K562 (cell line): ENCODE results near the gene TRAPPC2L. TPM values are rescaled to one million over a fixed set of nuclear protein-coding genes. Genes with fewer than 3 reads are reported as not detected.

ENCODE experiments used
- ATAC-seq: fragments of 200-7000 bp; cut with Tn5 transposase; 3 replicates; pipeline ENCODE4 v1.9.1; 2020; ENCODE audit warnings: moderate library complexity
- BruUV-seq: library from RNA; stranded (reverse); fragments of 400-500 nt; replicated peaks from 2 replicates; lab custom pipeline; 2021; lab: Mats Ljungman, UMichigan
- CTCF ChIA-PET: fragments of 300-600 bp; formaldehyde crosslinking; extraction: SDS; loops from one replicate; lab custom pipeline; 2021; ENCODE audit warnings: low intra/inter-chr PET ratio; lab: Yijun Ruan, JAX
- POLR2A ChIA-PET: fragments of 300-600, 350-650 bp; sonication (Branson Sonifier 250); formaldehyde crosslinking; extraction: SDS; loops from one replicate; lab custom pipeline; 2021; ENCODE audit warnings: antibody characterized with exemption, inconsistent platforms; lab: Yijun Ruan, JAX
- DNase-seq, 4 experiments: peaks; one replicate each; pipeline versions ENCODE4 v3.0.0 to v3.0.0-alpha.2; 2011 to 2018; ENCODE audit warnings: low spot score in 3 of 4, mixed read lengths in 3 of 4; ENCODE audit errors: extremely low read depth in 1 of 4
- FAIRE-seq: peaks from 2 replicates; lab custom pipeline; 2011; peaks lifted over from hg19 to GRCh38; lab: Jason Lieb, UNC
- H2AFZ ChIP-seq: 2 replicates; pipeline ENCODE4 v1.6.0; 2011; ENCODE audit warnings: low read depth, low read length, control low read depth, inconsistent platforms
- H3K27ac ChIP-seq: fragments of 200-600 bp; 3 replicates; pipeline ENCODE4 v1.8.0; 2011; ENCODE audit warnings: low read depth, mild to moderate bottlenecking, control low read depth, inconsistent platforms, low read length, moderate library complexity, mixed read lengths; ENCODE audit errors: extremely low read depth
- H3K27me3 ChIP-seq, 2 experiments: fragments of 300-600 bp in 1 of 2; 2 replicates in 1 of 2; 3 replicates in 1 of 2; pipeline versions ENCODE4 v1.6.0 to v1.8.0; 2011; ENCODE audit warnings: inconsistent platforms in 2 of 2, low read length in 2 of 2, mild to moderate bottlenecking in 1 of 2, mixed read lengths in 1 of 2, moderate library complexity in 1 of 2; ENCODE audit not compliant: control insufficient read depth in 2 of 2, insufficient read depth in 2 of 2
- H3K36me3 ChIP-seq: fragments of 300-600 bp; 3 replicates; pipeline ENCODE4 v1.8.0; 2011; ENCODE audit warnings: mild to moderate bottlenecking, low read length, inconsistent platforms; ENCODE audit not compliant: control insufficient read depth, insufficient read depth
- H3K4me1 ChIP-seq, 2 experiments: fragments of 200-600 bp in 1 of 2; replicated peaks in 1 of 2; 2 replicates in 1 of 2; 3 replicates in 1 of 2; pipeline versions ENCODE4 v1.5.1 to v1.8.0; 2011; ENCODE audit warnings: inconsistent platforms in 2 of 2, low read length in 2 of 2, mild to moderate bottlenecking in 1 of 2, mixed read lengths in 1 of 2, moderate library complexity in 1 of 2; ENCODE audit not compliant: control insufficient read depth in 2 of 2, insufficient read depth in 2 of 2
- H3K4me2 ChIP-seq: 2 replicates; pipeline ENCODE4 v1.6.1; 2011; ENCODE audit warnings: low read length, control low read depth, inconsistent platforms, mixed read lengths; ENCODE audit not compliant: insufficient read depth
- H3K4me3 ChIP-seq: fragments of 200-600 bp; sonication (generic), shearing (Covaris generic); 2 replicates; pipeline ENCODE4 v1.5.1; 2016; ENCODE audit warnings: control low read depth, inconsistent platforms
- H3K79me2 ChIP-seq: fragments of 200-600 bp; 3 replicates; pipeline ENCODE4 v1.8.0; 2011; ENCODE audit warnings: low read length, inconsistent platforms; ENCODE audit not compliant: control insufficient read depth, insufficient read depth
- H3K9ac ChIP-seq, 2 experiments: 2 replicates each; pipeline versions ENCODE4 v1.6.0 to v1.6.1; 2011; ENCODE audit warnings: low read depth in 2 of 2, low read length in 2 of 2, control low read depth in 1 of 2, inconsistent platforms in 1 of 2, mild to moderate bottlenecking in 1 of 2, mixed read lengths in 1 of 2; ENCODE audit not compliant: insufficient read depth in 1 of 2
- H3K9me1 ChIP-seq: one replicate; pipeline ENCODE4 v1.6.0; 2011; ENCODE audit warnings: inconsistent platforms, mild to moderate bottlenecking, low read length, moderate library complexity; ENCODE audit not compliant: control insufficient read depth, insufficient read depth
- H3K9me3 ChIP-seq: replicated peaks from 2 replicates; pipeline ENCODE4 v1.5.1; 2011; ENCODE audit warnings: low read depth, low read length, inconsistent platforms; ENCODE audit not compliant: control insufficient read depth, insufficient read depth
- H4K20me1 ChIP-seq: replicated peaks from 2 replicates; pipeline ENCODE4 v1.6.1; 2011; ENCODE audit warnings: low read length, inconsistent platforms, mixed read lengths; ENCODE audit not compliant: control insufficient read depth, insufficient read depth
- POLR2G ChIP-seq: fragments of 200-400 bp; formaldehyde crosslinking; IDR thresholded peaks from 2 replicates; pipeline ENCODE4 v1.6.1; 2017; ENCODE audit warnings: low read depth, mild to moderate bottlenecking, antibody characterized with exemption, low read length, moderate library complexity
- WGBS: fragments of 100-300 bp; shearing (Covaris generic); methylation state at CpG from one replicate; pipeline ENCODE4 v1.1.6; 2016; ENCODE audit warnings: low coverage, mixed read lengths; ENCODE audit not compliant: insufficient coverage; ENCODE audit errors: missing lambda C conversion rate; 5-methylcytosine and 5-hydroxymethylcytosine counted together
- in situ Hi-C: fragments of 300-500 bp; cut with MboI; formaldehyde crosslinking; loops from 4 replicates; pipeline ENCODE4 v1.15.0; 2018; ENCODE audit warnings: inconsistent platforms, mixed read lengths
- intact Hi-C: fragments of 100-400 bp; cut with micrococcal nuclease; formaldehyde crosslinking; loops from 2 replicates; pipeline ENCODE4 v1.14.2; 2022
- polyA plus RNA-seq, 8 experiments: library from polyadenylated mRNA; depleted of rRNA in 4 of 8; stranded (reverse) in 5 of 8; unstranded in 3 of 8; fragments of >200 nt; fragmentation: Nextera tagmentation in 2 of 8; fragmentation: Illumina TruSeq in 1 of 8; extraction: Ambion mirVana in 2 of 8; extraction: Trizol in 1 of 8; gene quantifications; 2 replicates each; pipeline versions ENCODE4 v1.2.1 to v1.2.3, GENCODE V29; 2011 to 2014; ENCODE audit warnings: inconsistent platforms in 1 of 8, missing spikeins in 1 of 8
- total RNA-seq, 7 experiments: library from RNA; depleted of rRNA in 6 of 7; stranded (reverse); fragments of >200 nt in 6 of 7; fragmentation: Illumina TruSeq in 2 of 7; extraction: Trizol in 2 of 7; gene quantifications; 2 replicates each; pipeline versions ENCODE4 v1.2.1 to v1.2.3, GENCODE V29; 2011 to 2021; ENCODE audit warnings: low replicate concordance in 1 of 7
- TF ChIP-seq, protein P1 (sequence below), 2 experiments: IDR thresholded peaks; 2 replicates each; pipeline ENCODE4 v1.6.1; 2012; ENCODE audit warnings: improper control_type of control experiment in 2 of 2, low read depth in 2 of 2, low read length in 2 of 2, borderline replicate concordance in 1 of 2

TRAPPC2L gene
- total and polyA plus RNA-seq, 9 of the 15 experiments (the other 6 are each of a cell fraction or from before 2014, with no cell fraction given), result 60.4 to 398 (median 97.5) TPM

DNA sequence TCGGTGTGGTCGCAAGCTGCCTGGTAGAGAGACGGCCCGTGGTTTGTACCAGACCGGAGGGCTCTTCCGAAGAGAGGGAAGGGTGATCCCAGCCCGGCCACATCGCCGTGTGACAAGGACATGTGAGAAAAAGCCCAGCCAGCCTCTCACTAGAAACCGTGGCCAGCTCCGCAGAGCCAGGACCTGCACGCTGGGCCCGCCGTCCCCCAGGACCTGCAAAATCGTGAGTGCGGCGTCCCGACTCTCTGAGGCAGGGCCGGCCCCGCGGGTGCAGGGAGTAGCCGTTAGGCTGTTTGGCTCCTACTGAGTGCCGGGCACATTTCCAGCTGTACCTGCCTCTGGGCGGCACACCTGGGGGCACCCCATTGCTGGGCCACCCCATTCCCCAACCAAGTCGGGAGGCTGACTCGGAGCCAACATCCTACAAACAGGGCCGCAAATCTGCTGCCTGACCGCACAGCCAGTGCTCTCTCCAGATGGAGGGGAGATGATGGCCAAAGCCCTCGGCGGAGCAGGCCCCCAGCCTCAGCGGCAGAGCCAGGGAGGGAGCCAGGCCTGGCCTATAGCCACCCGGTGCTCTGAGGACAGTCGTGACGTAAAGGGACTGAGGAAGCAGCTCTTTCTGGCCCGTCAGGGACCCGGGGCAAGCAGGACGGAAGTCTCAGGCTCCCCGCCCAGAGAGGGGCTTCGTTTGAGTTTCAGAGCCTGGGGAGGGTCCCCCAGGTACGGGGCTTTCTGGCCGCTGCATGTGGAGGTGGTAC lies 43.2 kb downstream of the TRAPPC2L start:
- WGBS, result 94% methylated on average over 37 of the region's 41 CpGs
- intact Hi-C loops, result no loop called here
- CTCF ChIA-PET, result no interaction called here

More for the DNA sequence above, 43.2 kb downstream of the TRAPPC2L start:
- in situ Hi-C loops, result no loop called here
- H3K9me3 ChIP-seq, result no peaks in the 10 kb centered on the region
- peaks cover 99% of the 10 kb centered on the region; the same call in 2 of the 3 replicates for H3K36me3 ChIP-seq
- DNase-seq (no peak), FAIRE-seq (no peak), ATAC-seq (no peak)
- TF ChIP-seq, protein P1, sequence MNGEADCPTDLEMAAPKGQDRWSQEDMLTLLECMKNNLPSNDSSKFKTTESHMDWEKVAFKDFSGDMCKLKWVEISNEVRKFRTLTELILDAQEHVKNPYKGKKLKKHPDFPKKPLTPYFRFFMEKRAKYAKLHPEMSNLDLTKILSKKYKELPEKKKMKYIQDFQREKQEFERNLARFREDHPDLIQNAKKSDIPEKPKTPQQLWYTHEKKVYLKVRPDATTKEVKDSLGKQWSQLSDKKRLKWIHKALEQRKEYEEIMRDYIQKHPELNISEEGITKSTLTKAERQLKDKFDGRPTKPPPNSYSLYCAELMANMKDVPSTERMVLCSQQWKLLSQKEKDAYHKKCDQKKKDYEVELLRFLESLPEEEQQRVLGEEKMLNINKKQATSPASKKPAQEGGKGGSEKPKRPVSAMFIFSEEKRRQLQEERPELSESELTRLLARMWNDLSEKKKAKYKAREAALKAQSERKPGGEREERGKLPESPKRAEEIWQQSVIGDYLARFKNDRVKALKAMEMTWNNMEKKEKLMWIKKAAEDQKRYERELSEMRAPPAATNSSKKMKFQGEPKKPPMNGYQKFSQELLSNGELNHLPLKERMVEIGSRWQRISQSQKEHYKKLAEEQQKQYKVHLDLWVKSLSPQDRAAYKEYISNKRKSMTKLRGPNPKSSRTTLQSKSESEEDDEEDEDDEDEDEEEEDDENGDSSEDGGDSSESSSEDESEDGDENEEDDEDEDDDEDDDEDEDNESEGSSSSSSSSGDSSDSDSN (IDR thresholded peaks at IDR 0.05; ENCODE audit: borderline replicate concordance in 1 of 2, low read depth in 2 of 2, low read length in 2 of 2), result no peak
- peak; percentile 19 for TF ChIP-seq POLR2G
- peaks cover 24% of the 10 kb centered on the region for H4K20me1 ChIP-seq
- no peaks in the 10 kb centered on the region for H3K27me3 ChIP-seq
- H3K9ac ChIP-seq, result peak overlapping the region in 1 of 2 experiments; percentile 9; a peak in 1 of 4 replicates
- H3K4me1 ChIP-seq, result peaks cover 1 to 71% of the 10 kb centered on the region in 2 experiments; a peak in 2 of 5 replicates
- H2AFZ ChIP-seq, result no peak overlapping the region
- peaks cover 64% of the 10 kb centered on the region for H3K79me2 ChIP-seq
- POLR2A ChIA-PET, result interaction anchor here (0.6 to 1.0 kb wide), 3 partner anchors 12 to 168 kb away, joined by 3 read pairs; no protein-coding TSS in a partner anchor
- H3K27ac ChIP-seq, result no peak overlapping the region
- no peak overlapping the region for H3K4me3 ChIP-seq
- no TSS peak for BruUV-seq
- H3K4me2 ChIP-seq, result no peak overlapping the region
- H3K9me1 ChIP-seq, result peaks cover 4% of the 10 kb centered on the region
